Breast epithelium (tissue), 3 donors: ENCODE measurements around the gene HGS.

ENCODE experiments used
- CTCF ChIP-seq, 3 donors: fragments of 450-650 bp; IDR thresholded peaks; one replicate each; pipeline ENCODE4 v1.5.1; 2016 to 2017; ENCODE audit warnings: antibody characterized with exemption in 3 of 3, mild to moderate bottlenecking in 3 of 3, moderate library complexity in 3 of 3
- POLR2A ChIP-seq: fragments of 450-650 bp; IDR thresholded peaks from one replicate; pipeline ENCODE4 v1.6.1; 2016; ENCODE audit warnings: antibody characterized with exemption, mild to moderate bottlenecking, moderate library complexity
- POLR2AphosphoS5 ChIP-seq, 3 donors: sonication (generic); formaldehyde crosslinking; IDR thresholded peaks; one replicate each; pipeline ENCODE4 v1.6.1; 2017; ENCODE audit warnings: antibody characterized with exemption in 3 of 3

- no peak for TF ChIP-seq CTCF (IDR thresholded peaks at IDR 0.05)
- no peak for TF ChIP-seq POLR2A
- no peak for TF ChIP-seq POLR2AphosphoS5 (IDR thresholded peaks at IDR 0.05)
Measured at GRCh38 chr17:81667754-81668153, 16.1 kb upstream of the HGS start.
